HAP-1 (cell line): Measurements from ENCODE around the gene ARMH3.

Source experiments
- DNase-seq, 2 experiments: peaks; one replicate each; pipeline ENCODE4 v3.0.0-alpha.2; 2016 to 2020; ENCODE audit warnings: low spot score in 2 of 2
- H3K27me3 ChIP-seq: fragments of 250-450 bp; sonication (Bioruptor Pico); 2 replicates; pipeline ENCODE4 v1.5.1; 2020; ENCODE audit warnings: low read depth, mild to moderate bottlenecking, moderate library complexity
- H3K36me3 ChIP-seq: fragments of 250-450 bp; sonication (Bioruptor Pico); replicated peaks from 2 replicates; pipeline ENCODE4 v1.5.1; 2020; ENCODE audit warnings: mild to moderate bottlenecking
- H3K4me1 ChIP-seq: fragments of 250-450 bp; sonication (Bioruptor Pico); 2 replicates; pipeline ENCODE4 v1.5.1; 2020; ENCODE audit warnings: mild to moderate bottlenecking
- H3K4me3 ChIP-seq: fragments of 250-450 bp; sonication (Bioruptor Pico); 2 replicates; pipeline ENCODE4 v1.5.1; 2020; ENCODE audit warnings: mild to moderate bottlenecking, moderate library complexity
- H3K9me3 ChIP-seq: fragments of 250-450 bp; sonication (Bioruptor Pico); 2 replicates; pipeline ENCODE4 v1.5.1; 2020; ENCODE audit warnings: mild to moderate bottlenecking, moderate library complexity
- in situ Hi-C: fragments of 300-500 bp; cut with MboI; formaldehyde crosslinking; loops from 3 replicates; pipeline ENCODE4 v1.14.3; 2020; ENCODE audit warnings: low sequenced_read_pairs, inconsistent platforms, mixed read lengths

ARMH3 gene, protein sequence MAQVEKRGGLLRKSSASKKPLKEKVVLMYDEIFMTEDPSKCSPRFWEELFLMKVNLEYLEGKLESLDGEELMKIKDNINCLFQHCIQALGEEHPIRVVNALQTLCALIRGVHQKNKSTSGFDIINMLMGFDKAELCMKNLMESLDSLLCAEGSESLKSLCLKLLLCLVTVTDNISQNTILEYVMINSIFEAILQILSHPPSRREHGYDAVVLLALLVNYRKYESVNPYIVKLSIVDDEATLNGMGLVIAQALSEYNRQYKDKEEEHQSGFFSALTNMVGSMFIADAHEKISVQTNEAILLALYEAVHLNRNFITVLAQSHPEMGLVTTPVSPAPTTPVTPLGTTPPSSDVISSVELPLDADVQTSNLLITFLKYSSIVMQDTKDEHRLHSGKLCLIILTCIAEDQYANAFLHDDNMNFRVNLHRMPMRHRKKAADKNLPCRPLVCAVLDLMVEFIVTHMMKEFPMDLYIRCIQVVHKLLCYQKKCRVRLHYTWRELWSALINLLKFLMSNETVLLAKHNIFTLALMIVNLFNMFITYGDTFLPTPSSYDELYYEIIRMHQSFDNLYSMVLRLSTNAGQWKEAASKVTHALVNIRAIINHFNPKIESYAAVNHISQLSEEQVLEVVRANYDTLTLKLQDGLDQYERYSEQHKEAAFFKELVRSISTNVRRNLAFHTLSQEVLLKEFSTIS

DNA sequence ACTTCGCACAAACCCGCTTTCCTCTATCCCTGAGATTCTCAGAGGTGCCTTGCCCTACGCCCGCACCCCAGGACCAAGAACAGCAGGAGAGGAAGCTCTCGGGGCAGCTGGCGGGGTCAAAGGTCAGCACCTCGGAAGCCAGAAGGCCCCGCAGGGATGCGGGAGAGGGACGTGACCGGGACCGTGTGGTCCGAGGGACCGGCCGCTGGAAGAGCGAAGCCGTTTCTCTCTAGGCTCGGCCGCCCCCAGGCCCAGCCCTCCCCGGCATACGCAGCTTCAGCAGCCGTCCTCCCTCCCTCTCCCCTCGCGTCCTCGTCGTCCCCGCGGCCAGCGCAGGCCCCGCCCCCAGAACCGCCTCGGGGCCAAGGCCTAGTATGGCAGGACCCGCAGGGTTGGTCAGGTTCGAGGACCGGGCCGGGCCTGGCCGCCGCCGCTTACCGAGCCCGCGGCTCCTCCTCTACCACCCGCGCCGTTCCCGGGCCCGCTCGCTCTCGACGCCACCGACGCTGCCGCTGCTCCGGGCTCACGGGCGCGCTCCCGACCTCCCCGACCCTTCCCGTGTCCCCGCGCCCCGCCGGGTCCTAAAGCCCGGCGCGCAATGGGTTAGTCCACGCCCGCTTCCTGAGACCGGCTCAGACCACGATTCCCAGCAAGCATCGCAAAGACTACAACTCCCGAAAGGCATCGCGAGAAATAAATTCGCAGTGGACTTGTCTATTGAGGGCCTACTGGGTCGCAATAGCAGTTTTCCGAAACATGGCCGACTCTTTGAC, at the start of gene ARMH3:
ARMH3 (minus strand) TSS at position 527 of the 773 bp plus-strand sequence. CDS start 16,059 bp downstream, outside the sequence.
- no peaks in the 10 kb centered on the region for H3K9me3 ChIP-seq
- peak; percentile 96 for DNase-seq
- H3K27me3 ChIP-seq: no peaks in the 10 kb centered on the region
- in situ Hi-C loops: no loop called here
- peak within 1 kb of the TSS; percentile 72 for H3K4me3 ChIP-seq
- H3K4me1 ChIP-seq: peaks cover 4% of the 10 kb centered on the region
- 0 out of 2 replicates have a peak, but pooled peaks cover 4% of the 10 kb centered on the region for H3K36me3 ChIP-seq

GRCh38 chr10:102102421-102102820, 46.4 kb upstream of the ARMH3 start:
- Histone ChIP-seq H3K4me1 (no peaks in the 10 kb centered on the region), H3K27me3 (no peaks in the 10 kb centered on the region), H3K36me3 (peaks cover 6% of the 10 kb centered on the region), H3K9me3 (no peaks in the 10 kb centered on the region), H3K4me3 (no peak overlapping the region)
- in situ Hi-C loops: no loop called here
- no peak for DNase-seq

DNA sequence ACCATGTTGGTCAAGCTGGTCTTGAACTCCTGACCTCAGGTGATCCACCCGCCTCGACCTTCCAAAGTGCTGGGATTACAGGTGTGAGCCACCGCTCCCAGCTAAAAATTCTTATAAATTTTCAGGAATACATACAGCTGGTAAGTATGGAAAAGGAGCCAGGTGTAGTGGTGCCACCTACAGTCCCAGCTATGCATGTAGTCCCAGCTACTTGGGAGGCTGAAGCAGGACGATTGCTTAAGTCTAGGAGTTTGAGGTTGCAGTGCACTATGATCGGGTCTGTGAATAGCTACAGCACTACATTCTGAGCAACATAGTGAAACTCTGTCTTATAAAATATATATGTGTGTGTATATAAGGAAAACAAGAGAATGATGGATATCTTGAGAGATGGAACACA, 45.2 kb upstream of the ARMH3 start:
- Histone ChIP-seq H3K4me1 (no peaks in the 10 kb centered on the region), H3K4me3 (no peak overlapping the region), H3K36me3 (no peaks in the 10 kb centered on the region; the same call in 1 of the 2 replicates), H3K9me3 (no peaks in the 10 kb centered on the region), H3K27me3 (no peaks in the 10 kb centered on the region)
- DNase-seq: no peak
- in situ Hi-C loops: no loop called here

GRCh38 chr10:102096449-102096848, 40.5 kb upstream of the ARMH3 start:
- Histone ChIP-seq H3K36me3 (no peaks in the 10 kb centered on the region; the same call in 1 of the 2 replicates), H3K4me1 (no peaks in the 10 kb centered on the region), H3K9me3 (no peaks in the 10 kb centered on the region), H3K27me3 (no peaks in the 10 kb centered on the region), H3K4me3 (no peak overlapping the region)
- in situ Hi-C loops: no loop called here
- DNase-seq: no peak

- in situ Hi-C loops: no loop called here
- DNase-seq: no peak
Measured at GRCh38 chr10:102090772-102091171, 34.8 kb upstream of the ARMH3 start.

DNA sequence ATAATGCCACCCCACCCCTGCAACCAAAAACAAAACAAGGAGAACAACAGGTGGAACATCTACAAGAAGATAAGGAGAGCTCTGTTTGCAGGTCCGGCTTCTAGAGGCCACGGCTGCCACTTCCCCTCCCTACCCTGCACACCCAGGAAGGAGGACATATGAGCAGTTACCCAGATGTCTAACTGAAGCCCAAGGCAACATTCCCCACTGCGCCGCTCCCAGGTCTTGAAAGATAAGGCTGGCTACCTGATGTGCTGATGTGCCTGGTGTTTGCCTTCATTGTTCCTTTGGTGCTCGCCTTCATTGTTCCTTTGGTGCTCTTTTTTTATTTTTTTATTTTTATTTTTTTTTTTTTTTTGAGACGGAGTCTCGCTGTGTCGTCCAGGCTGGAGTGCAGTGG, 30.2 kb upstream of the ARMH3 start:
- H3K36me3 ChIP-seq: no peaks in the 10 kb centered on the region
- no peaks in the 10 kb centered on the region for H3K9me3 ChIP-seq
- H3K4me1 ChIP-seq: no peaks in the 10 kb centered on the region
- no peak overlapping the region for H3K4me3 ChIP-seq
- no peak for DNase-seq
- no peaks in the 10 kb centered on the region for H3K27me3 ChIP-seq
- in situ Hi-C loops: no loop called here

More at GRCh38 chr10:102090772-102091171, 34.8 kb upstream of the ARMH3 start:
- Histone ChIP-seq H3K36me3 (no peaks in the 10 kb centered on the region), H3K27me3 (no peaks in the 10 kb centered on the region), H3K4me3 (no peak overlapping the region), H3K4me1 (no peaks in the 10 kb centered on the region), H3K9me3 (no peaks in the 10 kb centered on the region)

DNA sequence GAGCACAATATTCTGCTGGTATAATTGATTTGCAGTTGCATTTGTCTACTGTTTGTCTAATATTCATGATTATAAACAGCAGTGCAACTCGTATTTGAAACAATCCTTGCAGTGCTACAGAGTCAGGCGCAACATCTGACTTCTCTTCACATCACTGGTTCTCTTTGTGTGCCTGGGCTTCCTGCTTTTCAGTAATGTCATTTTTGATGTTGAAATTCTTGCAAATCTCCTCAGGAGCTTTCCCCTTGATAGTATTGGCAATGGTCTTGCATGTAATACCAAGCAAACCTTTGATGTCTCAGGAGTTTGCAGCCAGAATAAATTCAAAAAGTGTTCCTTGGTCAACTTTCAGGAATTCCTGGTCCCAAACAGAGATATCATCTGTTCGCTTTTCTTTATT, 29.4 kb upstream of the ARMH3 start:
- Histone ChIP-seq H3K4me1 (no peaks in the 10 kb centered on the region), H3K36me3 (no peaks in the 10 kb centered on the region), H3K9me3 (no peaks in the 10 kb centered on the region), H3K27me3 (no peaks in the 10 kb centered on the region), H3K4me3 (no peak overlapping the region)
- no peak for DNase-seq
- in situ Hi-C loops: no loop called here

GRCh38 chr10:102083541-102083940, 27.6 kb upstream of the ARMH3 start:
- in situ Hi-C loops: no loop called here

DNA sequence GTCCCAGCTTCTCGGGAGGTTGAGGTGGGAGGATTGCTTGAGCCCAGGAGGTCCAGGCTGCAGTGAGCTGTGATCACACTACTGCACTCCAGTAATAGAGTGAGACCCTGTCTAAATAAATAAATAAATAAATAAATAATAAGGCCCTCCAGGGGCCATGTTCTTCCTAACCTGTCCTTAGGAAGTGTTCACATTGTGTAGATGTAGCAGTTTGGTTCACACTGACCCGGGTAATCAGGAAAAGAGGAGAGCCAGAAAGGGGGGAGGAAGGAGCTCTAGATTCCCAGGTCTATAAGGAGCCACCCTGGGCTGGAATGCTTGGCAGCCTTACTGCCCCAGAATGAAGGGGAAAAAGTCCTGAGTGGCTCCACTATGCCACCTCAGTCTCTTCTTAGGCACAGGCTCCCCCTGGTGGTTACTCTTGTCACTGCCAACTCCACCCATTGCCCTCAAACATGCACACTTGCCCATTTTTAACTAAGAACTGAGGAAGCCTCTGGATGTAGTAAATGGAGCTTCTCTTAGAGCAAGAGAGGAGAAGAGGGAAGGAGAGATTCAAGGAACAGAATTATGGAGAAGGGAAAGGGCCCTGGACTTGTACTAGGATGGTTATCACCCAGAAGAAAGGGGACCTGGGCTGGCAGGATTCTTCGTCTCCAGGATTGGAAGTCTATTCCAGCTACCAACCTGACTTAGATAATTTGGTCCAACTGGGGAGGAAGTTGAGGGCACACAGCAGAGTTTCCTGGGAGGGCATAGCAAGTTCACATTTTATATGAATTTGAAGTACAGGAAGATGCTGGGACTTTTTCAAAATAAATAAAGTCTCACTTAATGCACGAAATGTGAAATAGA, 16.9 kb upstream of the ARMH3 start:
- in situ Hi-C loops: no loop called here
- Histone ChIP-seq H3K4me1 (no peaks in the 10 kb centered on the region), H3K36me3 (no peaks in the 10 kb centered on the region; the same call in none of the 2 replicates), H3K9me3 (no peaks in the 10 kb centered on the region), H3K27me3 (no peaks in the 10 kb centered on the region), H3K4me3 (no peak overlapping the region)
- DNase-seq: peak; percentile 81 to 91

More at GRCh38 chr10:102083541-102083940, 27.6 kb upstream of the ARMH3 start:
- Histone ChIP-seq H3K4me1 (no peaks in the 10 kb centered on the region), H3K36me3 (no peaks in the 10 kb centered on the region), H3K27me3 (no peaks in the 10 kb centered on the region), H3K9me3 (no peaks in the 10 kb centered on the region), H3K4me3 (no peak overlapping the region)
- no peak for DNase-seq

DNA sequence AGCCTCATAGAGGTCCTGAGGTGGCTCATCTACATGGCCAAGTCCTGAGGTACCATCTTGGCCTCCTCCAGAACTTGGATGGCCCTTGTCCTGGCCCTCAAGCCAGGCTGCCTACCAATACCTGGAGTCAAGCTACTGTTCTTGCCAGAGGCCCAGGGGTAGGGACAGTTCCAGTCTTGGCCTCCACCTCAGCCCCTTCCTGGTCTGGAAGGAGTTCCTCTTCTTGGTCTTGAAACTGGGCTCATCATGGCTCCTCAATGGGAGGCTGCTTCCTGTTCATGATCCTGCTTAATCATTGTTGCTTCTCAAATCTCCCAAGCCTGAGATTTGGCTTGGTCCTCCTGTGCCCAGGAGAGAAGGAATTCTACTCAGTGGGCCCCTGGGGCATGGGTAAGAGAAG, 13.1 kb upstream of the ARMH3 start:
- Histone ChIP-seq H3K36me3 (peaks cover 20% of the 10 kb centered on the region), H3K9me3 (no peaks in the 10 kb centered on the region), H3K4me1 (peaks cover 3% of the 10 kb centered on the region), H3K4me3 (no peak overlapping the region), H3K27me3 (no peaks in the 10 kb centered on the region)
- in situ Hi-C loops: no loop called here
- no peak for DNase-seq

DNA sequence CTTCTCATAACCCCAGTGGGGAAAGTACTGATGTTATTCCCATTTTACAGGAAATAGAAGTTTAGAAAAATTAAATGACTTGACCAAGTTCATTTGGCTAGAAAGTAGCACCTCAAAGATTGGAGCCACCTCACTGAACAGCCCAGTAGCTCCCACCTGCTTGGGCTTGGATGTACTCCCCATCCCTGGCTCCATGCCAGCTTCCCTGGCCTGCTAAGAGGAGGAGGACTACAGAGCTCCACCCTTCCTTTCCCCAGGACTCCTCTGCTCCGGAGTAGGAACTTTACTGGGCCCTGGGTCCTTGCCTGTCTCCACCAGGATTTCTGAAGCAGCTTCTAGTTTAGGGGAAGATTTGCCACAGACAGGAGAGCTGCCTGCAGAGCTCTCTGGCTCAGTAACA, 12.2 kb upstream of the ARMH3 start:
- peak in 1 of 2 experiments; percentile 52 for DNase-seq
- no peaks in the 10 kb centered on the region for H3K9me3 ChIP-seq
- H3K36me3 ChIP-seq: peaks cover 20% of the 10 kb centered on the region
- peaks cover 3% of the 10 kb centered on the region for H3K4me1 ChIP-seq
- no peaks in the 10 kb centered on the region for H3K27me3 ChIP-seq
- in situ Hi-C loops: no loop called here
- no peak overlapping the region for H3K4me3 ChIP-seq

DNA sequence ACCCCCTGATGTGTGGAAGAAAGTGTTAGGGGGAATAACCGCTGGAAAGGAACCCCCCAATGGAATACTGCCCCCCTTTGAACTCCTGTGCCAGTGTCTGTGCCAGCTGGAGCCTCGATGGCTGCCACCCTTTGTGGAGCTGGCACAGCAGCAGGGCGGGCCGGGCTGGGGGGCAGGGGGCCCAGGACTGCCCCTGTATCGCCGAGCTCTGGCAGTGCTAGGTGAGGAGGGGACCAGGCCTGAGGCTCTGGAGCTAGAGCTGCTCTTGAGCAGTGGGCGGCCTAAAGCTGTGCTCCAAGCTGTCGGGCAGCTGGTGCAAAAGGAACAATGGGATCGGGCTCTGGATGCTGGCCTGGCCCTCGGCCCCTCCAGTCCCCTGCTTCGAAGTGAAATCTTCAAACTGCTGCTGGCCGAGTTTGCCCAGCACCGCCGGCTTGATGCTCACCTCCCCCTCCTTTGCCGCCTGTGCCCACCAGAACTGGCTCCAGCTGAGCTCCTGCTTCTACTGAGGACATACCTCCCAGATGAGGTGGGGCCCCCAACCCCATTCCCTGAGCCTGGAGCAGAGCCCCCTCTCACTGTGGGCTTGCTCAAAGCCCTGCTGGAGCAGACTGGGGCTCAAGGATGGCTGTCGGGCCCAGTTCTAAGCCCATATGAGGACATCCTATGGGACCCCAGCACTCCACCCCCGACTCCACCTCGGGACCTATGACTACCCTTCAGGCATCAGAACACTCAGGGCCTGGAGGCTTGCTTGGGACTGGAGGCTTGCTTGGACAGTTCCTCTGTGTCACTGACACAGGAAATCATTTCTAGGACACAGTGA, 11.3 kb upstream of the ARMH3 start:
- Histone ChIP-seq H3K4me1 (peaks cover 3% of the 10 kb centered on the region), H3K9me3 (no peaks in the 10 kb centered on the region), H3K4me3 (no peak overlapping the region), H3K36me3 (peaks cover 20% of the 10 kb centered on the region), H3K27me3 (no peaks in the 10 kb centered on the region)
- DNase-seq: no peak
- in situ Hi-C loops: no loop called here
